Measurements from ENCODE around the gene TMEM235.

TMEM235 gene

DNA sequence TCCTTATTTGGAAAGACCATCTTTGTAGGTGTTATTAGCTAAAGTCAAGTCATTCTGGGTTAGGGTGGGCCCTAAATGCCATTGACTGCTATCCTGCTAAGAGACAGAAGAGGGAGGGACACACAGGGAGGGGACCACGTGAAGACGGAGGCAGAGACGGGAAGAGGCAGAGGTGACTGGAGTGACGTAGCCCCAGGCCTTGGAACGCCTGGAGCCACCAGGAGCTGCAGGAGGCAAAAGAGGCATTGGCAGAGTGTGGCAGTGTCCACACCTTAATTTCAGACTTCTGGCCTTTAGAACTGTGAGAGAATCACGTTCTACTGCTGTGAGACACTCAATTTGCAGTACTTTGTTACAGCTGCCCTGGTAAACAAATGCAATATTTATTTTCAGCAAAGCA, 31.0 kb upstream of the TMEM235 start:
- Histone ChIP-seq H3K27me3 (ENCODE audit: control insufficient read depth in 1 of 2, insufficient read depth in 2 of 2, low read length in 2 of 2) (no peaks in the 10 kb centered on the region), H3K27ac (ENCODE audit: low read length) (no peak overlapping the region), H3K9me3 (ENCODE audit: control insufficient read depth in 2 of 2, low read length in 2 of 2) (no peaks in the 10 kb centered on the region), H3K4me3 (ENCODE audit: low read length in 2 of 2) (no peak overlapping the region), H3K9ac (ENCODE audit: low read length in 2 of 2) (no peak overlapping the region), H3K36me3 (ENCODE audit: control insufficient read depth in 2 of 2, insufficient read depth in 2 of 2, low read length in 2 of 2) (peaks cover 0 to 11% of the 10 kb centered on the region in 2 donors), H3K4me1 (ENCODE audit: control insufficient read depth, insufficient read depth, low read length) (no peaks in the 10 kb centered on the region)

DNA sequence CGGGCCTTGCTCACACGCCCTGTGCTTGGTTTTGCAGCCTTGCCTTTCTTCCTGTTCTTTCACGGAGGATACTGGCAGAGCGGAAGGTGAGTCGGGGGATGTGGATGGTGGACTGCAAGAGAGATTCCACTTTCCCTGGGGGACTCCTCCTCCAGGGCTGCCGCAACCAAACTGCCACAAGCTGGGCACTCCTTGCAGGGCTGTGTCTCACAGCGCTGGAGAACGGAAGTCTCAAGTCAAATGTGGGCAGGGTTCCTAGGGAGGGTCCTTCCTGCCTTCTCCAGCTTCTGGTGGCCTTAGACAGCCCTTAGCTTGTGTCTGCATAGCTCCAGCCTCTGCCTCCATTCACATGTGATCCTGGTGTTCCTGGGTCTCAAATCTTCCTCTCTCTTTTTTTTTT, 28.8 kb upstream of the TMEM235 start:
- Histone ChIP-seq H3K9me3 (ENCODE audit: control insufficient read depth in 2 of 2, low read length in 2 of 2) (no peaks in the 10 kb centered on the region), H3K4me3 (ENCODE audit: low read length in 2 of 2) (no peak overlapping the region), H3K4me1 (ENCODE audit: control insufficient read depth, insufficient read depth, low read length) (no peaks in the 10 kb centered on the region), H3K27ac (ENCODE audit: low read length) (no peak overlapping the region), H3K27me3 (ENCODE audit: control insufficient read depth in 1 of 2, insufficient read depth in 2 of 2, low read length in 2 of 2) (no peaks in the 10 kb centered on the region), H3K9ac (ENCODE audit: low read length in 2 of 2) (no peak overlapping the region), H3K36me3 (ENCODE audit: control insufficient read depth in 2 of 2, insufficient read depth in 2 of 2, low read length in 2 of 2) (peaks cover 0 to 4% of the 10 kb centered on the region in 2 donors)

DNA sequence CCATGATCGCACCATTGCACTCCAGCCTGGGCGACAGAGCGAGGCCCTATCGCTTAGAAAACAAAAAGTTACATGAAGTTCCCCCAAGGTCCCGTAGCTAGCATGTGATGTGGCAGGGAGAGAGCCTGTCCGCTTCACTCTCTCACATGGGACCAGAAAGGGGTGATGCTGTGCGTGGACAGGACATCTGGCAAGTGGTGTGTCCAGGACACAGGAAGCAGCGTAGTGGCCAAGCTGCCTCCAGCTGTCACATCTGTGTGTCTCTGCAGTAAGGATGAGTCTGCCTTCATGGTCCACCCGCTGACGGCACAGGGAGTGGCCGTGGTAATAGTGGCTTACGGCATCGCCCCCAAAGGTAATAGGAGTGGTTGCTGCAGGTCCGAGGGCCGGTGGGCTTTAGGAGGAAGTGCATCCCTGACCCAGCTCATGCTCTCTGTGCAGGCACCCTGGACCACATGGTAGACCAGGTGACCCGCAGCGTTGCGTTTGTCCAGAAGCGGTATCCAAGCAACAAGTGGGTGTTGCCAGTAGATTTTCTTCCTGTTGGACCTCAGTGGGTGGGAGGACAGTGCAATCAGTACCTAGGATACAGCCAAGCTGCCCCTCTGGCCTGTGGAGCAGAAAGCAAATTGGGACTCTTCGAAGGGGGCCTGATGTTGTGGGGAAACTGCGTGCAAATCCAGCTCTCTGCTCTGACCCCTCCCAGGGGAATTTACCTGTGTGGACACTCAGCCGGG, 26.9 kb upstream of the TMEM235 start:
- Histone ChIP-seq H3K27ac (ENCODE audit: low read length) (no peak overlapping the region), H3K36me3 (ENCODE audit: control insufficient read depth in 2 of 2, insufficient read depth in 2 of 2, low read length in 2 of 2) (peaks cover 0 to 4% of the 10 kb centered on the region in 2 donors), H3K4me3 (ENCODE audit: low read length in 2 of 2) (no peak overlapping the region), H3K27me3 (ENCODE audit: control insufficient read depth in 1 of 2, insufficient read depth in 2 of 2, low read length in 2 of 2) (no peaks in the 10 kb centered on the region), H3K9ac (ENCODE audit: low read length in 2 of 2) (no peak overlapping the region), H3K4me1 (ENCODE audit: control insufficient read depth, insufficient read depth, low read length) (no peaks in the 10 kb centered on the region), H3K9me3 (ENCODE audit: control insufficient read depth in 2 of 2, low read length in 2 of 2) (no peaks in the 10 kb centered on the region)

DNA sequence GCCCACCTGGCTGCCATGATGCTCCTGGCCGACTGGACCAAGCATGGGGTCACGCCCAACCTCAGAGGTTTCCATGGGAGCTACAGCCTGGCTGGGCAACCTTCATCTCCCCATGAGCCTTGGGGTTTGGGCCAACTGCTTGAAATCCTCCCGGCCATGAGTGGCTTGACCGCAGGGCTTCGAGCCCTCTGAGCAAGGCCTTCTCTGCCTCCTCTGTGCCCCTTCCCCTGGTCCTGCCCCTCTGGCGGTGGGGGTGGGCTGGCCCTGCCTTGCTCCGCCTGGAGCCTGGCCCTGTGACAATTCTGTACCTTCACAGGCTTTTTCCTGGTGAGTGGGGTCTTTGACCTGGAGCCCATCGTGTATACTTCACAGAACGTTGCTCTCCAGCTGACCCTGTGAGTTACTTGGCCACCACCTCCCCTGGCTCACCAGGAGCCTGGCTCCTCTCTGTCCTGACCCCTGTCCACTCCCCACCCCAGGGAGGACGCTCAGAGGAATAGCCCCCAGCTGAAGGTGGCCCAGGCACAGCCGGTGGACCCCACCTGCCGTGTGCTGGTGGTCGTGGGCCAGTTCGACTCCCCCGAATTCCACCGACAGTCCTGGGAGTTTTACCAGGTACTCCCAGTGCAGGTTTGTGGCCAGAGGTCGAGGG, 26.2 kb upstream of the TMEM235 start:
- H3K27me3 ChIP-seq (ENCODE audit: control insufficient read depth in 1 of 2, insufficient read depth in 2 of 2, low read length in 2 of 2), result no peaks in the 10 kb centered on the region
- no peaks in the 10 kb centered on the region for H3K9me3 ChIP-seq (ENCODE audit: control insufficient read depth in 2 of 2, low read length in 2 of 2)
- peaks cover 0 to 4% of the 10 kb centered on the region in 2 donors for H3K36me3 ChIP-seq (ENCODE audit: control insufficient read depth in 2 of 2, insufficient read depth in 2 of 2, low read length in 2 of 2)
- H3K4me3 ChIP-seq (ENCODE audit: low read length in 2 of 2), result no peak overlapping the region
- no peak overlapping the region for H3K9ac ChIP-seq (ENCODE audit: low read length in 2 of 2)
- H3K4me1 ChIP-seq (ENCODE audit: control insufficient read depth, insufficient read depth, low read length), result no peaks in the 10 kb centered on the region
- H3K27ac ChIP-seq (ENCODE audit: low read length), result no peak overlapping the region

DNA sequence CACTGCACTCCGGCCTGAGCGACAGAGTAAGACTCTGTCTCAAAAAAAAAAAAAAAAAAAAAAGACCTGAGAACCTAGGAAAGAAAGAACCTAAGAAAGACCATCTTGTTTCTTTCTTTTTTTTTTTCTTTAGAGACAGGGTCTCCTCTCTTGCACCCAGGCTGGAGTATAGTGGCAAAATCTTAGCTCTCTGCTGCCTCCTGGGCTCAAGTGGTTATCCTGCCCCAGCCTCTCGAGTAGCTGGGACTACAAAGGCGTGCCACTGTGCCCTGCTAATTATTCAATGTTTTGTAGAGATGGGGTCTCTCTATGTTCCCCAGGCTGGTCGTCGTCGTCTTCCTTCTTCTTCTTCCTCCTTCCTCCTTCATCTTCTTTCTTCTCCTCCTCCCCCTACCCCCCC, 25.1 kb upstream of the TMEM235 start:
- H3K9ac ChIP-seq (ENCODE audit: low read length in 2 of 2), result no peak overlapping the region
- H3K4me1 ChIP-seq (ENCODE audit: control insufficient read depth, insufficient read depth, low read length), result no peaks in the 10 kb centered on the region
- H3K27ac ChIP-seq (ENCODE audit: low read length), result no peak overlapping the region
- no peak overlapping the region for H3K4me3 ChIP-seq (ENCODE audit: low read length in 2 of 2)
- no peaks in the 10 kb centered on the region for H3K9me3 ChIP-seq (ENCODE audit: control insufficient read depth in 2 of 2, low read length in 2 of 2)
- peaks cover 0 to 4% of the 10 kb centered on the region in 2 donors for H3K36me3 ChIP-seq (ENCODE audit: control insufficient read depth in 2 of 2, insufficient read depth in 2 of 2, low read length in 2 of 2)
- no peaks in the 10 kb centered on the region for H3K27me3 ChIP-seq (ENCODE audit: control insufficient read depth in 1 of 2, insufficient read depth in 2 of 2, low read length in 2 of 2)

DNA sequence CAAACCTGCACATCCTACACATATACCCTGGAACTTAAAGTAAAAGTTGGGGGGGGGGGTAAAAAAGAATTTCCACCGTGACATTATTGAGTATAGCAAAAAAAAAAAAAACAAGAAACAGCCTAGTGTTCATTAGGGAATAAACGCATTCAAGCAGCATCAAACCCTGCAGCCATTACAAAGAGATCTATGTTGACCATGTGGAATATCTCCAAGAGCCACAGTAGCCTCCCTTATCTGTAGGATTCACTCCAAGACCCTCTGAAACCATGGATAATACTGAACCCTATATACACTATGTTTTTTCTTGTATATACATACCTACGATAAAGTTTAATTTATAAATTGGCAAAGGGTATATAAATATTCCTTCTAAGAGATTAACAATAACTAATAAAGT, 22.9 kb upstream of the TMEM235 start:
- Histone ChIP-seq H3K27ac (ENCODE audit: low read length) (no peak overlapping the region), H3K4me1 (ENCODE audit: control insufficient read depth, insufficient read depth, low read length) (no peaks in the 10 kb centered on the region), H3K27me3 (ENCODE audit: control insufficient read depth in 1 of 2, insufficient read depth in 2 of 2, low read length in 2 of 2) (no peaks in the 10 kb centered on the region), H3K36me3 (ENCODE audit: control insufficient read depth in 2 of 2, insufficient read depth in 2 of 2, low read length in 2 of 2) (peaks cover 0 to 4% of the 10 kb centered on the region in 2 donors), H3K9ac (ENCODE audit: low read length in 2 of 2) (no peak overlapping the region), H3K4me3 (ENCODE audit: low read length in 2 of 2) (no peak overlapping the region), H3K9me3 (ENCODE audit: control insufficient read depth in 2 of 2, low read length in 2 of 2) (no peaks in the 10 kb centered on the region)

DNA sequence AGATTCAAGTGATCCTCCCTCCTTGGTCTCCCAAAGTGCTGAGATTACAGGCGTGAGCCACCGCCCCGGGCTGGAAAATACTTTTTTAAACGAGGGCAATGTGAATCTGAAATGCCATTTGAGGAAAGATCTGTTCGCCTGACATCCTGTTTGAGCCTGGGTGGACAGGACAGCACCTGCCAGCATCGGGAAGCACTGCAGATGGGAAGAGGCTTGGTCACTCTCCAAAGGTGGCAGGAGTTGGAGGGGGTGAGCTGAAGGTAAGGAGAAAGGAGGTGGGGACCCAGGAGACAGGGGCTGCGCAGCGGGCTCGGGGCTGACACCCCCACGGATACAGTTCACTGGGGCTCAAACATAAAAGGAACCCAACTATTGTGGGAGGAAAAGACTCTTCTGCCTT, 21.3 kb upstream of the TMEM235 start:
- Histone ChIP-seq H3K9me3 (ENCODE audit: control insufficient read depth in 2 of 2, low read length in 2 of 2) (no peaks in the 10 kb centered on the region), H3K36me3 (ENCODE audit: control insufficient read depth in 2 of 2, insufficient read depth in 2 of 2, low read length in 2 of 2) (no peaks in the 10 kb centered on the region), H3K27me3 (ENCODE audit: control insufficient read depth in 1 of 2, insufficient read depth in 2 of 2, low read length in 2 of 2) (peaks cover 0 to 5% of the 10 kb centered on the region in 2 donors), H3K4me3 (ENCODE audit: low read length in 2 of 2) (no peak overlapping the region), H3K9ac (ENCODE audit: low read length in 2 of 2) (no peak overlapping the region), H3K27ac (ENCODE audit: low read length) (no peak overlapping the region), H3K4me1 (ENCODE audit: control insufficient read depth, insufficient read depth, low read length) (peaks cover 4% of the 10 kb centered on the region)

DNA sequence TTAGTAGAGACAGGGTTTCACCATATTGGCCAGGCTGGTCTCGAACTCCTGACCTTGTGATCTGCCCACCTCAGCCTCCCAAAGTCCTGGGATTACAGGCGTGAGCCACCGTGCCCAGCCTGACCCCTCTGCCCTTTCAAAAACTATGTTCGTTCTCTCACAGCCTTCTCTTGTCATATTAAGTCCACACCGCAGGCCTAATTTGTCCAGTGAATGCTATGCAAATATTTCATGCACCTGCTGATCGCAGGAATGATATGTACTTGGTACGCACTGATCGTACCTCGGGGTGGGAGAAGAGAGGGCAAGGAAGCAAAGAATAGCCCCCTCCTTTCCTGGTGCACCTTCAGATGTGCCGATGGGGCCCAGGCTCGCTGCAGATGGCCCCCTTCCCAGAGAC, 20.4 kb upstream of the TMEM235 start:
- Histone ChIP-seq H3K9me3 (ENCODE audit: control insufficient read depth in 2 of 2, low read length in 2 of 2) (no peaks in the 10 kb centered on the region), H3K4me3 (ENCODE audit: low read length in 2 of 2) (no peak overlapping the region), H3K4me1 (ENCODE audit: control insufficient read depth, insufficient read depth, low read length) (peaks cover 4% of the 10 kb centered on the region), H3K9ac (ENCODE audit: low read length in 2 of 2) (no peak overlapping the region), H3K27me3 (ENCODE audit: control insufficient read depth in 1 of 2, insufficient read depth in 2 of 2, low read length in 2 of 2) (peaks cover 0 to 5% of the 10 kb centered on the region in 2 donors), H3K27ac (ENCODE audit: low read length) (no peak overlapping the region), H3K36me3 (ENCODE audit: control insufficient read depth in 2 of 2, insufficient read depth in 2 of 2, low read length in 2 of 2) (no peaks in the 10 kb centered on the region)

DNA sequence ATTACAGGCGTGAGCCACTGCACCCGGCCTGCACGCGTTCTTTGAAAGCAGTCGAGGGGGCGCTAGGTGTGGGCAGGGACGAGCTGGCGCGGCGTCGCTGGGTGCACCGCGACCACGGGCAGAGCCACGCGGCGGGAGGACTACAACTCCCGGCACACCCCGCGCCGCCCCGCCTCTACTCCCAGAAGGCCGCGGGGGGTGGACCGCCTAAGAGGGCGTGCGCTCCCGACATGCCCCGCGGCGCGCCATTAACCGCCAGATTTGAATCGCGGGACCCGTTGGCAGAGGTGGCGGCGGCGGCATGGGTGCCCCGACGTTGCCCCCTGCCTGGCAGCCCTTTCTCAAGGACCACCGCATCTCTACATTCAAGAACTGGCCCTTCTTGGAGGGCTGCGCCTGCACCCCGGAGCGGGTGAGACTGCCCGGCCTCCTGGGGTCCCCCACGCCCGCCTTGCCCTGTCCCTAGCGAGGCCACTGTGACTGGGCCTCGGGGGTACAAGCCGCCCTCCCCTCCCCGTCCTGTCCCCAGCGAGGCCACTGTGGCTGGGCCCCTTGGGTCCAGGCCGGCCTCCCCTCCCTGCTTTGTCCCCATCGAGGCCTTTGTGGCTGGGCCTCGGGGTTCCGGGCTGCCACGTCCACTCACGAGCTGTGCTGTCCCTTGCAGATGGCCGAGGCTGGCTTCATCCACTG, 17.3 kb upstream of the TMEM235 start, which contains the start of gene BIRC5:
BIRC5 (plus strand) TSS at position 238 of the 690 bp plus-strand sequence; CDS start at position 302, 64 bp downstream.
- H3K4me1 ChIP-seq (ENCODE audit: control insufficient read depth, insufficient read depth, low read length), result peaks cover 4% of the 10 kb centered on the region
- H3K27me3 ChIP-seq (ENCODE audit: control insufficient read depth in 1 of 2, insufficient read depth in 2 of 2, low read length in 2 of 2), result peaks cover 0 to 5% of the 10 kb centered on the region in 2 donors
- no peaks in the 10 kb centered on the region for H3K36me3 ChIP-seq (ENCODE audit: control insufficient read depth in 2 of 2, insufficient read depth in 2 of 2, low read length in 2 of 2)
- H3K9me3 ChIP-seq (ENCODE audit: control insufficient read depth in 2 of 2, low read length in 2 of 2), result no peaks in the 10 kb centered on the region
- H3K27ac ChIP-seq (ENCODE audit: low read length), result no peak within 1 kb of the TSS
- H3K9ac ChIP-seq (ENCODE audit: low read length in 2 of 2), result no peak within 1 kb of the TSS
- peak within 1 kb of the TSS; percentile 31 to 64 for H3K4me3 ChIP-seq (ENCODE audit: low read length in 2 of 2)

DNA sequence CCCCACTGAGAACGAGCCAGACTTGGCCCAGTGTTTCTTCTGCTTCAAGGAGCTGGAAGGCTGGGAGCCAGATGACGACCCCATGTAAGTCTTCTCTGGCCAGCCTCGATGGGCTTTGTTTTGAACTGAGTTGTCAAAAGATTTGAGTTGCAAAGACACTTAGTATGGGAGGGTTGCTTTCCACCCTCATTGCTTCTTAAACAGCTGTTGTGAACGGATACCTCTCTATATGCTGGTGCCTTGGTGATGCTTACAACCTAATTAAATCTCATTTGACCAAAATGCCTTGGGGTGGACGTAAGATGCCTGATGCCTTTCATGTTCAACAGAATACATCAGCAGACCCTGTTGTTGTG, 16.7 kb upstream of the TMEM235 start:
- Histone ChIP-seq H3K4me3 (ENCODE audit: low read length in 2 of 2) (no peak overlapping the region), H3K9me3 (ENCODE audit: control insufficient read depth in 2 of 2, low read length in 2 of 2) (no peaks in the 10 kb centered on the region), H3K27me3 (ENCODE audit: control insufficient read depth in 1 of 2, insufficient read depth in 2 of 2, low read length in 2 of 2) (peaks cover 0 to 5% of the 10 kb centered on the region in 2 donors), H3K9ac (ENCODE audit: low read length in 2 of 2) (no peak overlapping the region), H3K4me1 (ENCODE audit: control insufficient read depth, insufficient read depth, low read length) (peaks cover 4% of the 10 kb centered on the region), H3K27ac (ENCODE audit: low read length) (no peak overlapping the region), H3K36me3 (ENCODE audit: control insufficient read depth in 2 of 2, insufficient read depth in 2 of 2, low read length in 2 of 2) (no peaks in the 10 kb centered on the region)

Measured in stomach smooth muscle (tissue), 2 donors.